Activated CD4-positive, alpha-beta T cell treated with anti-CD3 and anti-CD28 coated beads, Interleukin-2, amount 50 U/mL, for 16 hours (primary cell): ENCODE measurements around the gene PIGBOS1.
"Not testable (repeated sequence)": the region's sequence is repeated elsewhere in the genome, so short reads cannot be mapped to it uniquely, and the experiment has no call there.

Experiments
- DNase-seq: peaks from one replicate; pipeline ENCODE4 v3.0.0-alpha.2; 2020

Gene PIGBOS1

DNA sequence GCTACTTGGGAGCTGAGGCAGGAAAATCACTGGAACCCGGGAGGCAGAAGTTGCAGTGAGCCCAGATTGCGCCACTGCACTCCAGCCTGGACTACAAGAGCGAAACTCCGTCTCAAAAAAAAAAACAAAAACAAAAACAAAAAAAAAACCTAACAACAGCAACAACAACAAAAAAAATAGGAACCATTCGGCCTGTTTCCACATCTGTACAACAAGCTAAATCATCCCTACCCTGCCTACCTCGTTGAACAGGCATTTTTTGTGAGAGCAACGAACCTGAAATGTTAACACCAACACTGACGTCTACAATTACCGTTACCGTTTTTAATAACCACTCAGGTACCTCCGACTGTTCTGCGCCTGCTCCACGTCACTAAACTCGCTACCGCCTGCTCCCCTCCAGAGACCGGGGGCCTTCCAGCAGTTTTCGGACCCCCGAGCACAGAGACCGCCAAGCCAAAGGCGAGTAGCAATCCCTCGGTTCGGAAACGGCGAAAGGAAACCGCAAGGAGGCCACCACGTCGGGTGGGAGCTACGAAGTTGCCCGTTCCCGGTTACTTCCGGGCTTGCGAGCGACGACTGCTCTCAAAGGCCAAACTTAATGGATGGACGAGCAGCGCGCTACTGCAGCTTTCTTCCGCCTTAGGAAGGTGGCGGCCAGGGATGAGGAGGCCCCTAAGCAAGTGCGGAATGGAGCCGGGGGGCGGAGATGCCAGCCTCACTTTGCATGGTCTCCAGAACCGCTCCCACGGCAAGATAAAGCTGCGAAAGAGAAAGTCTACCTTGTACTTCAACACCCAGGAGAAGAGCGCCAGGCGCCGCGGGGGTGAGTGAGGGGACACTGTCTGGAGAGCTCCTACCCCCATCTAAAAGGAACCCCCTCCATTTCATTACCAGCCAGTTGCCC is at the start of gene PIGBOS1, which contains the start of gene PIGB:
Gene PIGBOS1 (minus strand): TSS at position 536 of the 907 bp plus-strand sequence. CDS start 1,331 bp downstream, outside the sequence.
Gene PIGB (plus strand): TSS at position 635 of the 907 bp plus-strand sequence. CDS start 29 bp downstream, at position 664.
- peak; percentile 87 for DNase-seq

DNA sequence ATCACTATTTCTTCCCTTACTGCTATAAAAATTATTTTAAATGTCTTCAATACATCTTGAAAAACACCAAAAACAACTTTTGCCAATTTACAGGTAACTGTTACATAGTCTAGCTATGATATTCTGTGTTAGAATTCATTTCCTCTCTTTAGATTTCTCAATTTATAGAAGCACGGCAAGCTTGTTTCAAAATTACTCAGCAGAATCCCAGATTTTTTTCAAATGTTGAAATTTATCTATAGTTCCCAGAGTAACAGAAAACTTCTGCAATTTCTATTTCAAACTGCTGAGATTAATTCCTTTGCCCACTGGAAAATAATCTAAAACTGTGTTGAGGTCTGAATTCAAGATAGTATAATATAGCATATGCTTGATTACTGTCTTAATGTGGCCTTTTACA is 48.1 kb upstream of the PIGBOS1 start:
- no peak for DNase-seq

DNA sequence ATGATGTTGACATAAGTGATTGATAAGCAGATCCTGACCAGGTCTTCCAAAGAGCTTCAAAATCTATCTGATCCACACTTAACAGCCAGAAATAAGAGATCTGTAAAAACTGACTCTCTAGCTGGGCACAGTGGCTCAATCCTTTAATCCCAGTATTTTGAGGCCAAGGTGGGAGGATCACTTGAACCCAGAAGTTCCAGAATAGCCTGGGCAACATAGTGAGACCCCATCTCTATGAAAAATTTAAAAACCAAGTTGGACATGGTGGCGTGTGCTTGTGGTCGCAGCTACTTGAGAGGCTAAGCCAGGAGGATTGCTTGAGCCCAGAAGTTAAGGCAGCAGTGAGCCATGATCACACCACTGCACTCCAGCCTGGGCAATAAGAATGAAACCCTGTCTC is 43.7 kb upstream of the PIGBOS1 start:
- no peak for DNase-seq

DNA sequence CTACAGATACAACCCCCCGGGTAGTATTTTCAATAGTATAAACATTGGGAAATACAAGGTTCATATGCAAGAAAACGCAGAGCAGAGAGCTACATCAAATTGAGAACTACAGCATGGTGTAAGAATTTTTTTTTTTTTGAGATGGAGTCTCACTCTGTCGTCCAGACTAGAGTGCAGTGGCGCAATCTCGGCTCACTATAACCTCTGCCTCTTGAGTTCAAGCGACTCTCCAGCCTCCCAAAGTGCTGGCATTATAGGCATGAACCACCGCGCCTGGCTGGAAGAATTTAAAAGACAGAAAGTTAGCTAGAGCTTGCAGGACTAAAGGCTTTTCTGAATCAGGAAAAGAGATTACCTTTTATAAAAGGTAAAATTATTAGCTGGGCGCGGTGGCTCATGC is 42.1 kb upstream of the PIGBOS1 start:
- no peak for DNase-seq

DNA sequence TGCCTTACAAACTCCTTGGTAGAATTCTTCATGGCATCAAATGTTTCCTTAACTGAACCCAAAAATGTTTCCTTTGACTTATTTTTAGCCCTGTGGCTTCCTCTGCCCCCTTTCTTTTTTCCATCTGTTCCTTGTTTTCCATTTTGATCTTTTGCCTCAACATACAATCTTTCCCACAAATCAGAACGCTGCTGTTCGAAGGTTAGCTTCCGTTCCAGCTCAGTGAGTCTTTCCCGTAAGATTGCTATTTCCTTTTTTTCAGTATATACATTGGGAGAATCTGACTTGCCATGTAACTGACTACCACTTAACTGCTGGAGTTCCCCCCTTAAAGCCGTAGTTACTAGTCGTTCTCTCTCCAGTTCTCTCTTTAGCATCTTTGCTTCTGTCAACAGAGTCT is 41.3 kb upstream of the PIGBOS1 start:
- no peak for DNase-seq

DNA sequence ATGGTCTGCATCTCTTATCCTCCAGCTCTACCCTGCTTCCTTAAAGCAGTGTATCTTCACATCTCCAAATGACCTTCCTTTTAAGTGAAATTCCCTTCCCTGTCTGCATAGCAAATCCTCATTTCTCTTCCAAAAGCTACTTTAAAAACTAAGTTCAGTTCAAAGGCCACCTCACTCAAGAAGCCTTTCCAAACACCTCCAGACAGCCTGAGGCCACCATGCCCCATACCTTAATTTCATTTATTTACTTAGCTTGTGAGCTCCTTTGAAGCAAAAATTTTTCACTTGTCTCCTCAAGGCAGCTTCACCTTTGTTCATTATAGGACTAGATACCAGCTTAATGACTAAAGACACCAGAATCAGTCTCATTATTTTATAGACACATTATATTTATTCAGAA is 39.5 kb upstream of the PIGBOS1 start:
- DNase-seq: no peak

DNA sequence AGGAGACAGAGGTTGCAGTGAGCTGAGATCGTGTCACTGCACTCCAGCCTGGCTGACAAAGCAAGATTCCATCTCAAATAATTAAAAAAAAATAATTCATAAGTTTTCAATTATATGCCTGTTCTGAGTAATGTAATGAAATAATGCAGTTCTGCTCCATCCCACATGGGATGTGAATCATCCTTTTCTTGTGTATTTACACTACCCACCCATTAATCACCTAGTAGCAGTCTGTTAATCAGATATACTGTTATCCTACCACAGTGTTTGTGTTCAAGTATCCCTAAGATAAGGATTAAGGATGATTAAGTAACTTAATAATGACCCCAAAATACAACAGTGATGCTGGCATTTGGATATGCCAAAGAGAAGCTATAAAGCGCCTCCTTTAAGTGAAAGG is 38.9 kb upstream of the PIGBOS1 start:
- no peak for DNase-seq

DNA sequence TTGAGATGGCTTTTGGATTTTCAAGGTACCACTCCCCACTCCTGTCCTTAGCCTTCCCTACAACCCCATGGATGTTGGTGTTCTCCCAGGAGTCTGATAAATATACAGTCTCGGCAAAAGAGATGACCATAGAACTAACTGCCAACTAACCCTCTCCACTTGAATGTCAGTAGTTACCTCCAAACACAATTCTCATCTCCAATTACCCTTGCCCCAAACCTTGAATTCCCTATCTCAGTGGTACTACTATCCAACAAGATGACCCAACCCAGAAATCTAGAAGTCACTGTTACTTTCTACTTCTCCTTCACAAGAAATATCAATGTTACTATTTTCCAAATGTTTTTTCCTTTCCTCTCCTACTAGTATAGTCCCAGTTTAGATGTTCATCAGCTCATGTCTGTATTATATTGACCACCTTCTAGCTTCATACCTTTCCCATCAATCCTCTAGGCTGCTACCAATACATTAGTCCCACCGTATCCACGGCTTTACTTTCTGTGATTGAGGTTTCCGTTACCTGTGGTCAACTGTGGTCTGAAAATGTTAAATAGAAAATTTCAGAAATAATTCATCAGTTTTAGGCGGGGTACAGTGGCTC is 38.2 kb upstream of the PIGBOS1 start:
- DNase-seq: no peak

DNA sequence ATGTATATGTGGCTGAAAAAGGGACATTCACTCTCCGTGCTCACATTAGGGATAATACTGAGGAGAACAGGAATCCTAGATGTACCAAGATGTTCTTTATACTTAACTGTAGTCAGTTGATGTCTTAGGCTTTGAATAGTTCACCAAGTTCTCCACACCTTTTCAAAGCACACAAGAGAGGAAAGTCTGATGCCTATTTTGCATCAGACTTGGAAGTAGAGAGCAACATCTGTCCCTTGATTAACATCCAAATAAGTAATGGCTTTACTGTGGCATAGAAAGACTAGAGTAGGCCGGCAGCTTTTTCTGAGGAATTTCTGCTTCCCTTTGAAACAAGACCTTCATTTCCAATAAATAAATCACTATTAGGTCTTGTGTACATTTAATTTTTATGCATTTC is 34.1 kb upstream of the PIGBOS1 start:
- no peak for DNase-seq

GRCh38 chr15:55349282-55349681 is 30.4 kb upstream of the PIGBOS1 start:
- no peak for DNase-seq

DNA sequence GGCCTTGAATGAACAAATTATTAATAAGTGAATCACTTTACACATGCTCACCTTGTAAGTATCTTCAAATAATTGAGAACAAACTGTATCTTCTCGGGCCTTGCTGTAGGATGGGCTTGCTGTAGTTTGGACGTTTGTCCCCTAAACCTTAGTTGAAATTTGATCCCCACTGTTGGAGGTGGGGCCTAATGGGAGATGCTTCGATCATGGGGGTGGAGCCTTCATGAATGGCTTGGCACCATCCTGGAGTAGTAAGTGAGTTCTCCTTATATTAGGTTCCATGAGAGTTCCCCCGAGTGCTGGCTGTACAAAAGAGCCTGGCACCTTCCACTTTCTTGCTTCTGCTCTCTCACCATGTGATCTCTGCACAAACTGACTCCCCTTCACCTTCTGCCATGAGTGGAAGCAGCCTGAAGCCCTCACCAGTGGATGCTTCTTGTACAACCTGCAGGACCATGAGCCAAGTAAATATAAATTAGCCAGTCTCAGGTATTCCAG is 29.4 kb upstream of the PIGBOS1 start:
- DNase-seq: no peak

DNA sequence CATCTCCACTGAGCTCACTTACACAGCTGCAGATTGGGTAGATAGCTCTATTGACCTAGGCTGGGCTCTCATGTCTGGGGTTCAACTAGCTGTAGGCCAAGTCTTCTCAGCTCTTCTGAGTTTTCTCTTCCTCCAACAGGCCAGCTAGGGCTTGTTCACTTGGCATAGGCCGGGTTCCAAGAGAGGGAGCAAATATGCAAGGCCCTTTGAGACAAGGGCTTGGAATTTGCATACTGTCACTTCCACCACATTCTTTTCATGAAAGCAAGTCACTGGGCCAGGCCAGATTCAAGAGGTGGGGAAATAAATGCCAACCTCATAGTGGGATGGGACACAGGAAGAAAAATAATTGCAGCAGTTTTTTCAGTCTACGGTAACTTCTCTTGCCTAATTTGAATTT is 25.3 kb upstream of the PIGBOS1 start:
- no peak for DNase-seq

DNA sequence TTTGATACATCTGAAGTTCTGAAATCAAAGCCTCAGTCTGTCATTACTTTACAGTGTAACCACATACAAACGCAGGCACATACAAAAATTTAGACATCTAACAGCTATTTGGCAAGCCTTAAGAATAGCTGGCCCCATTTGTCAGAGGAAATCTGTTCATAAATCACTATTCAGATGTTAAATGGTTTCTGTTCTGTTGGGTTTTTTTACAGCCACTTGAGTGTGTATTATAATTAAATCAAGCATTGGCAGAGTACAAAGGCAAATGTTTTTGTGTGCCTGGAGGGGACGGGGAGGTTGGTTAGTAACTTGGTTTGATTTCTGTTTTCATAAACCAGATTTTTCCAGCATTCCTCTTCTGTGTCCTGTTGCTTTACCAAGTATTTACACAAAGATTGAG is 24.2 kb upstream of the PIGBOS1 start:
- no peak for DNase-seq

- no peak for DNase-seq
These were observed 18.2 kb upstream of the PIGBOS1 start for GRCh38 chr15:55337160-55337559.

DNA sequence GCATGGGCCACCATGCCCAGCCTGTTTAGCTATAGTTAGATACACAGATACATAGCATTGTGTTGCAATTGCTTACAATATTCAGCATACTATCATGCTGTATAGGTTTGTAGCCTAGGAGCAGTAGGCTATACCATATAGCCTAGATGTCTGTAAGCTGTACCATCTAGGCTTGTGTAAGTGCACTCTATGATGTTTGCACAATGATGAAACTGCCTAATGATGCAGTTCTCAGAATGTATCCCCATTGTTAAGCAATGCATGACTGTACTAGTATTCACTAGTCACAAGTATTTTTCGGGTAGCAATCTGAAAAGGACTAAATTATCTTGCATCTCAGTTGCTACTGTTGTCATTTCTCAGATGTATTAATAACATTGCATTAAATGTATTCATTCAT is 16.1 kb upstream of the PIGBOS1 start:
- DNase-seq: no peak

DNA sequence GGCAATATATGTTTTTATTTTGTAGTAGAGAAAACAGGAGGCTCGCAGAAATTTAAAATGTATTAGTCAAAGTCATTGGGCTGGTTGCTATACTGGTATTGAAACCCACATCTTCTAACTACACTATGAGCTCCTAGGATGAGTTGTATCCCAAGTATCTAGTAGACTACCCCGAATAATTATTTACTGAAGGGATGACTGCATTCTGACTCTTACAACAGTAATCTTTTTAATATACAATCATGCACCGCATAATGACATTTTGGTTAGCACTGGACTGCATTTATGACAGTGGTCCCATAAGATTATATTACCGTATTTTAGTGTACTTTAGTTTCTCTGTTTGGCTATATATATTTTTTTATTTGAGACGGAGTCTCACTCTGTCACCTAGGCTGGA is 15.4 kb upstream of the PIGBOS1 start:
- no peak for DNase-seq

DNA sequence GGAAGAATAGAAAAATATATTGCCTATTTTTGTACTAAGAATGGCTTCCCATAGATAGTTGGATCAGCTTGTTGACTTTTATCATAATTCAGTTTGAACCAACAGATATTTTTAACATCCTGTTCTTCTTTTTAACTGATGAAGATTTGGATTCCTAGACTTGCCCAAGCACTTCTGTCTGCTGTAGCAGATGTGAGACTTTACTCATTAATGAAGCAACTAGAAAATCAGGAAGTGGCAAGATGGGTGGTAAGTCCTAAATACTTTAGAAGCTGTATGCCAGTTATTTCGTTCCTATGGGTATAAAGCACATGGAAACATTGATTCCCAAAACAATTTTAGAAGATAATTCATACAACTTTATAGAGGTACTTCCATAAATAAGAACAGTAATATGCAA is 8.5 kb upstream of the PIGBOS1 start:
- DNase-seq: no peak

DNA sequence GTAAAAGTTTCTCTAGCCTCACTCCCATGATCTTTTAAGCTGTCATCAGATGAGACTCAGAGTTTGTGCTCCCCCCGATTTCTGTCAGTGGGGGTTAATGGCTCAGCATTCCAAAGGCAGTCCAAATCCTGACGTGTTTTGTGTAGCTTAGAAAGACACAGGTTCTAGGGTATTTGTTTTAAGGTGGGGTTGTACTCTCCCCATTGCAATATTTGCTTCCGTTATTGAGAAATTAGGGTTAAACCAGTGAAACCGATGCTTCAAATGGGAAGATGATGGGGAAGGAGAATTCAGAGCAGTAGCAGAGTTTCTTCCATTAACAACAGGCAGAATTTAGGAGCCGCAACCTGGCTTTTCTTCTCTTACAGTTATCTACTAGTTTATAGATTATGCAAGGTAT is 3.5 kb upstream of the PIGBOS1 start:
- no peak for DNase-seq

- no peak for DNase-seq
These were observed 2.0 kb upstream of the PIGBOS1 start for GRCh38 chr15:55320963-55321362.

DNA sequence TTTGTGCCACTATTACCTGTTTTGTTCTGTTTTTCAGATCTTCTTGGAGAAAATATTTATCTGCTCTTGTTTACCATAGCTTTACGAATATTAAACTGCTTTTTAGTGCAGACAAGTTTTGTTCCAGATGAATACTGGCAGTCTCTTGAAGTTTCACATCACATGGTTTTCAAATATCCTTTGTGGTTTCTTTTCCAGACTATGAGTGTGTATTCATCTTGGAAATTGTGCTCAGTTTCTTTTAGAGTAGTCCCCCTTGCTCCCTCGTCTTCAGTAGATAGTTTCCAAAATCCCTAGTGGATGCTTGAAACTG is 1.3 kb upstream of the PIGBOS1 start:
- DNase-seq: no peak

GRCh38 chr15:55319537-55320237 is 764 bp upstream of the PIGBOS1 start:
- DNase-seq: peak; percentile 28

- DNase-seq: not testable (repeated sequence)
These were observed 16.1 kb downstream of the PIGBOS1 start for GRCh38 chr15:55302801-55303200.

DNA sequence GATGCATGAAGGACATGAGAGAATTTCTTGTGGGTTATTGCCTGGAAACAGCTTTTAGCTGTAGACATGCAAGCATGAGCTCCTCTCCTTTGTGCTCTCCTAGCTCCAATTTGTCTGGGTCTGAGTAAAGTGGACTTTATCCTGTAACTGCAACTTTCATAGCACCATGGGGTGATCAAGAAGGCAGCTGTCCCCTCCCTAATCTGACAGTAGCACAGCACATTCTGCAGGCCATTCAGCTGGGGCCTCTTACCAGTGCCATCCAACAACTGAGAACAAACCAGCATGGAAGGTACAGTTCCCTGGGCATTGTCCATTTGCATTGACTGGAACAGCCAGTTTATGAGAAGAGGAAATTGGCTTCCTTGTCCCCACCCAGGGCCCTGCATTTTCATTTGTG is 21.6 kb downstream of the PIGBOS1 start:
- no peak for DNase-seq
